Measurements from ENCODE around the gene LAMA4.

The LAMA4 gene

GRCh38 chr6:112193117-112193516, 61.2 kb downstream of the LAMA4 start:
- no peak for DNase-seq (ENCODE audit: low spot score)

- DNase-seq (ENCODE audit: low spot score): no peak
Measured at GRCh38 chr6:112191509-112192020, 62.8 kb downstream of the LAMA4 start.

DNA sequence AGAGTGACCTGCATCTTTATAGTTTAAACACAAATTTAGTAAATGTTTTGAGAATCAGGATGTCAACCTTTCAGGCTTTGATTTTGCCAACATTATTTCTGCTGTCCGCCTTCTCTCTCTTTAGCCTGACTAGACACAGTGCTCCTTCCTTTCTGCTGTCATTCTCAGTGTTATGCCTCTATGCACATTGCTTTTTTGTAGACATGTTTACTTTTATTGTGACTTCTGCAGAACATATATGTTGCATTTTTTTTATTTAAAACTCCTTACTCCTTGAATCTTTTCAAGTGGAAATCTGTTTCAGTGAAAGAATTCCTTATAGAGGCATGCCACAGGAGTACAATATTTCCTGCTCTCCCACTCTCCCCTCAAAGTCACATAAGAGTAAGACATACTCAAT, 64.2 kb downstream of the LAMA4 start:
- DNase-seq (ENCODE audit: low spot score): no peak

DNA sequence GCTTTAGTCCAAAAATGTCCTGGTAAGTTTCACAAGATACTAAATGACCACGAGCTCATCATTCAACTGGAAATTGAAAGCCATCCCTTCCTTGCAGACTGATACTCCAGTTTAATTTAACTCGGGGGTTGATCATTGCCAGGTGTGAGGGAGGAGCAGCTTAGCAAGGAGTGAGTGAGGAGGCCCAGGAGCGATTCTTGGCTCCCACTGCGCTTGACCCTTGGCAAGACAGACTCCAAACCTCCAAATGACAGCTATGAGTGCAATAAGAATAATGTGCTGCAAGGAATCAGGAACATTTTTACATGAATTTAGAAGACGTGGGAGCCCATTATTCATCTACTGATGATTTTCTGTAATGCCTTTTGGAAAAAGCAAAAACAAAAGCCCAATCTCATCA, 64.9 kb downstream of the LAMA4 start:
- DNase-seq (ENCODE audit: low spot score): no peak

DNA sequence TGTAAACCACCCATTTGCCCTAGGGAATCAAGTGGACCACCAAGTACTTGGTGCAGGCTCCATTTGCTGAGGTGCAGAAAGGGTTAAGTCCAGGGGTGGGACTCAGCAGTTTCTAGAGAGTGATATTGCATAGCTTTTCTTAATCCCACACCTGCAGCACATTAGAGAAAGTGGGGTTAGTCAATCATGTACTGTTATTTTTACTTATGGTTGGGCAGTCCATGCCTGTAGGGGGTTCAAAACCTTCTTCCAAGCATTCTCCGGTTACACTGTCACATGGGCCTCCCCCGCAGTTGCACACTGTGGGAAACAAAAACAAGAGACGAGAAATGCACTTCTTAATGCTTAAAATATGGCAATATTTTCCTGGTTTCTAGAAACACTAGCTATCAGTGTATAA, 65.5 kb downstream of the LAMA4 start:
- no peak for DNase-seq (ENCODE audit: low spot score)

- DNase-seq (ENCODE audit: low spot score): no peak
Measured at GRCh38 chr6:112187736-112188135, 66.6 kb downstream of the LAMA4 start.

DNA sequence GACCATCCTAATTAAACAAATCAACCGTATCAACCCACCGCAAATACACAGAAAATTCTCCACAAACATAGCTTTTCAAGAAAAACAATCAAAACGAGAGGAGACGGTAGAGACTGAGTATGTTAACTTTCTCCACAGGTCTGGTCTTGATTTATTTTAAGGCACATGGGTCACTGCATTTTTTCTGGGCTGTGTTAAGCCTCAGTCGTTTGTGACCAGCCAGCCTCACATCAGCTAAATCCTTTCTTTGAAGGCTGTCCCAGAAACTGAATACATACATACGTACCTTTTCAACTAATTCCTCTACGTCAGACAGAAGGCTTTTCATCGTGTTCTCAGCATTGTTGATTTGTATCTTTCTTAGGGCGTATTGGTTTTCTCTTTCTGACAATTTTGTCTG, 69.4 kb downstream of the LAMA4 start:
- DNase-seq (ENCODE audit: low spot score): no peak

DNA sequence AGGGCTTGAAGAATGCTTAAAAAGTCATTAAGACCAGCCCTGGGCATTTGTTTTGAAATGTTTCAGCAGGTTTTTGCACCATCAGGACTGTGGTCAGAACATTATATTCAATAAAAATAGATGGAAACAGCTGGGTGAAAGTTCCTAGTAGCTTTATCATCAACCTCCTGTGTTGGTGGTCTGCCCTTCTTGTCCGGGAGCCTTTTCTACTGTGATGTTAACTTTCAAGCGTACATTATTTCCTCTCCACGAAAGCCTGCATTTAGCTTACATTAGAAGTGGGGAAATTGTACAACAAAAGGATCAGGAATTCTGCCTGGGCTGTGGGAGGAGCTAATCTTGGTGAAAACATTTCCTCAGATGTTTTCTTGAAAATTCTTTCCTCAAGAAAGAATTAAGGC, 71.1 kb downstream of the LAMA4 start:
- DNase-seq (ENCODE audit: low spot score): no peak

DNA sequence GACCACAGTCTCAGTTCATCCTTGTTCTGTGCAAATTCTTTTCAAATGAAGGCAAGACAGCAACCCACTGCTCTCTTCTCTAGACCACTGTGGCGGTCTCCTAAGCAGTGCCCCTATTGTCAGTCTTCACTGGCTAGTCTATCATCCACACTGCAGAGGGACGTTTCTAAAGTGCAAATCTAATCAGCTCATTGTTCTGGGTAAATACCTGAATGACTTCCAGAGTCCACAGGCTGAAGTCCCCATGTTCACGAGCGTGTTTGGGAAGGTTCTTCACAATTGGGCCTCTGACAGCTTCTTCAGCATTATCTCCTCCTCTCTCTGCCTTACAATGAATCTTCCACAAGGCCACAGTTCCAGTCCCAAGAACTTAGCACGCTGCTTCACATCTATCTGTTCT, 73.2 kb downstream of the LAMA4 start:
- no peak for DNase-seq (ENCODE audit: low spot score)

DNA sequence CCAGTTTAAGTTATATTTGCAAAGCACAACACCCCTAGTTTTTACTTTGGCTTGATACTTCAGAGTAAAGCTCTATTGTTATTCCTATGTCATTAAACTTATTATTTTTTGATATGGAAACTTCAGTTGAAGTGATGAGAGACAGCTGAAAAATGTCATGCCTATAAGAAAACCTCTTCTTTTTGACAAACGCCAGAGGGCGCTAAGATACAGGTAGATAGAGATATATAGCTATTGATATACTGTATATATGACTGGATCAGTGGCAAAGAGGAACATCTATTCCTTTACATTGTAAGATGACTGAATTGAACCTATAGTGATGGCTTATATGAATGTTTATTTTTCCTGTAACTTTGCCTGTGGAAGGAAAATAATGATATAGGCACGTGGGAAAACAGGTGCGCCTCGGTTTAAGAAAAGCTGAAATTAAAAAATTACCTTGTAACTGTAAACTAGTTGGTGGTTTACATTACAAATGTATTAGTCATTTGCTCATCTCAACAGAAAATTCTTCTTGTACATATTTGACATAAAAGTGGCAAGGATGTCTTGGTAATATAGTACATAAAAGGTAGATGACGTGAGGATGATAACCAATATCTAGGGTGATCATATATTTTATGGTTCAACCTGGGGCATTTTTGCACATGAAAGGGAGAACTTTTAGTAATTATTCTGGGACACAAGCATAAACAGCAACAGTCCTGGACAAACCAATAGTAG, 74.1 kb downstream of the LAMA4 start:
- peak; percentile 71 for DNase-seq (ENCODE audit: low spot score)

DNA sequence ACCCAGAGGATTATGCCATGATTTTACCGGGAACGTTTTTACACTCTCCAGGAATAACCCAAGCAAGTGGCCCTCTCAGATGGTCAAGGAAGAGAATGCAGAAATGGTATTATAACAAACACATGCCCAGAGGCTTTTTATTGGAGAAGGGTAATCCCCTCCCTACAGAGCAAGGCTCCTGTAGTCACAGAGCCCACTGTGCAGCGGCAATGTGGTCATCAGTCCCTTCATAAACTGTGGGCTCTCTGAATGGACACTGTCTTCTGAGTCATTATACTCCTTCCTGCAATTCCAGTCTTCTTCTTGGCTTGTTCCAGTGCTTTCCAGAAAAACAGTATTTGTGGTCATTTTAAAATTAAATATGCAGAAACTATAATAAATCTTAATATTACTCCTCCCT, 74.7 kb downstream of the LAMA4 start:
- no peak for DNase-seq (ENCODE audit: low spot score)

DNA sequence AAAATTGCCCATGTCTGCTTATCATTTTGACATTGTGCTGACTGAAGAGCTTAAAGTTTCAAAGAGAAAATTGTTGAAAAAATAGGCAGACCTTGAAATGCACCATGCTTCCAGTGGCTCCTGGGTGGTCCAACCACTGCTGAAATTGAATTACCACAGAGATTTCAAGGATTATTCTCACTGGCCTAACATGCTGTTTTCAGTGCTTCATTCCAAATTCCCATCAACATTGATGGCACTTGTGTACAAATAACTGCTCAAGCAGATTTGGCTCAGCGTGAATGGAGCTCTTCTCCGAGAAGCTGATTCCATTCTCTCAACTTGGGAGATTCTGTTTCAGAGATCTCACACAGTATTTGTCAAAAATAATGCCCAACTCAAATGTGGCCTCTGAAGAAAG, 75.5 kb downstream of the LAMA4 start:
- no peak for DNase-seq (ENCODE audit: low spot score)

DNA sequence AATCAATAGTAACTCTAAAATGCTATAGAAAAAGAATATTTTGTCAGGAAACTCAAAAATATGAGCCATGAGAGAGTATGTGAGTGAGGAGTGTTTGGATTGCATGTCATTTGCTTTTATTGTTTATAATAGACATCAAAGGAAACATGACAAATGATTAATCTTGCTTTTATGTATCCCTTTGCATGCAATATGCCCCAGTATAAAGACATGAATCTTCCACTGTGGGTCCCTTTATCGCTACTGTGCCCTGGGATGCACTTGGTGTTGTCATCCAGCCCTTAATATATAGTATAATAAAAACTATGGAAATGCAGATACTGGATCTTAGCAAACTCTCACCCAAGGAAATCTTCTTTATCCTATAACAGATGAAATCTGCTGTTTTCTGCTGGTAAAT, 77.3 kb downstream of the LAMA4 start:
- no peak for DNase-seq (ENCODE audit: low spot score)

DNA sequence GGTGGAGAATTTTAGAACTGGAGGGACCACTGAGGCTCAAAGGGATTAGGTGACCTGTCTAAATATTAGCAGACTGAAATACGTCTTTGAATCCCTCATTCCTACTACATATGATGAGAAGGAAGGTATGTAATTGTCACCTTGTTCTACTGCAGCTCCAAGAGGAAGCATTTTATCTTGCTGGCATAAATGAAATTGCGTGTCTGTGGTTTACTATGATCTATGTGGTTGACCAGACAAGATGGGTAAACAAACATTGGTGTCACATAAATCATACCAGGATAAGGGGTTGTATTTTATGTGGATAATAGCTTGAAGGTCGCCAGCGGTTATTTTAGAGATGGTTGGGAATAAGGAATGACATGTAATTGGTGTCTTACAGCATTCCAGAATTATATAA, 78.2 kb downstream of the LAMA4 start:
- no peak for DNase-seq (ENCODE audit: low spot score)

DNA sequence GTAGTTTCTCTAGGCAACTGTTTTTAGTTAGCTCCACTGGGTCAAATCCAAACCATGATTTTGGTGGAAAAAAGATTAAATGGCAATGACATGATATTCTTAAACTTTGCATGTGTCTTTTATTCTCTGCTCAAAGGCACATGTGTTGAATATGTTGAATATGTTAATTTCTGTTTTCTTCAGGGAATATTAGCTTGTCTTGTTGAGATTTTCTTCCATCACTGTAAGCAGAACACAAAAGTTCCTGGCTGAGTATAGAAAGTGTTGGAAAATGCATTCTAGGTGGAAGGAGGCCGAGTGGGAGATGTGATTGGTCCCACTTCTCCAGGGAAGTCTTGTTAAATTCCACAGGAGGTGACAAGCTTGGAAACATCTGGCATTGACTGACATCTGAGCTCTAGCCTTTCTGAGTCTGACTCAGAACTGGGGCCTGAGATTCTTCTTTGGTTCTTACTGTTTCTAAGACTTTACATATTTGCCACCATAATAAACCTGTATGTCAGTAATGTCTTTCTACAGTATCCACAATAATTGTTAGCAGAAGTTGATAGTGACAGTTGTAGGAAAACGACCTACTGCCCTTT, 81.1 kb downstream of the LAMA4 start:
- no peak for DNase-seq (ENCODE audit: low spot score)

DNA sequence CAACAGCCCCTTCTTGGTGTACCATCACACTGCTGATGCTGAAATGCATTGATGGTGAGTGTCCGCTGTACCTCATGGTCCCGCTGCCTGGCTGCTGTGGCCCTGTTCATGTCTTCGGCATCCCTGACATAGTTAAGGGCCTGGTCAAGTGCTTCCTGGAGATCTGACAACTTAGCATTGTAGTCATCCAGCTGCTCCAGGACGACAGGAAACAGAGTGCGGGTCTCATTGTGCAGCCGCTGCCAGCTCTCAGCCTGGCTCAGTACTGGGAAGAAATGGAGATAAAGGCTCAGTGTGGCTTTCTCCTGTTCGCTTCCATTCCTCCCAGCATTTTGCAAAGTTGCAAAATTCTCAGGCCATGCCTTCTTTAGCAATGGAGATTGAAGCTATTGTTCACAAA, 81.8 kb downstream of the LAMA4 start:
- DNase-seq (ENCODE audit: low spot score): no peak

DNA sequence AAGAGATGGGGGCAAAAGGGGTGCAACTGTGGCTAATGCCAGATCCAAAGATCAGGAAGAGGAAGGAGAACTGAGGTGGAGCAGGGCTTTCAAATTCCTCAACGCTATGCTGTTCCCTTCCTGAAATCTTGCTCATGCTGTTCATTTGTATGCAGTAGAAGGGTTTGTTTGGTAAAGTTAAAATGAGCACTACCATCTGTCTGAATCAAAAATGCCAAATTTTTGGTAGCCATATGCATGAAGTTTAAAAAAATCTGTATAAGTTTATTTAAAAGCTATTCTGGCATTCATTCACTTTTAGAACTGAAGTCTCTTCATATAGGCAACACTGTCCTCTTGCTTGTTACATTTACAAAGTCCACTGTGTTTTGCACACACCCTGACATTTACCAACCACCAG, 84.8 kb downstream of the LAMA4 start:
- DNase-seq (ENCODE audit: low spot score): no peak

DNA sequence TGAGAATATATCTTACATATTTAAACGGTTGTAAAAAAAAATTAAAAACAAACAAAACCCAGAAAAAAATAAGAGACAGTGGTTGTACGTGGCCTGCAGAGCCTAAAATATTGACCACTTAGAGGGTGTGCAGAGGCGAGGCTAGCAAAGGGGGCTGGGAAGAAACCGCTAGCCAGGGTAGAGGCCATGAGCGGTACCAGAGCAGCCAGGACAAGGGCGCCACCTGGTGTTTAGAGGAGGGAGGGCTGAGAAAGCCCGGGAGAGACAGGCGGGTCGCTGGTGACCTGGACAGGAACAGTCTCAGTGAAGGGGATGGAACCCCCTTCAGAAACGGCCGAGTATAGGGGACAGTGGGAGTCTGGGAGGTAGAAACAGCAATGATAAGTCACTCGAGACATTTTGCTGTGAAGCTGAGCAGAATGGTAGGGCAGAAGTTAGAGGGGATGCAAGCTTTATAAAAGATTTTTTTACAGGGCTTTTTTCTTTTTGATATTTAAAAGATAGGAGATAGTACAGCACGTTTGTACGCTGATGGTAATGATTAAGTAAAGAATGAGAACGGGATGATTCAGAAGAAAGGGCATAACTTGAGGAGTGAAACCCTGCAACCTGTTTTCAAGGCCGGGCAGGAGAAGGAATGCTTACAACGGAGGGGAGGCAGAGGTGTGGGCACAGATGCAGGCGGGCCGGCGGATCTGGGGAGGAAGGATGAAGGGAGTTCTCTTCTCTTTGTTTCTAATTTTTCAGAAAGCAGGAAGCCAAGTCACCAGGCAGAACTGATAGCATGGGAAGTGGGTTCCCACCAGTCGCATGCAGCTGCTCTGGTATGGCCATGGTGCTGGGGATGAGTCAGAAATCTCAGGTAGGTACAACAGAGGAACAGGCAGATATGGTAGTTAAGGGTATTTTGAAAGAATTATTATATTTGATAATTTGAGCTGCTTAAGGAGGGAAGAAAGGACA, 90.8 kb downstream of the LAMA4 start:
- DNase-seq (ENCODE audit: low spot score): peak; percentile 71

DNA sequence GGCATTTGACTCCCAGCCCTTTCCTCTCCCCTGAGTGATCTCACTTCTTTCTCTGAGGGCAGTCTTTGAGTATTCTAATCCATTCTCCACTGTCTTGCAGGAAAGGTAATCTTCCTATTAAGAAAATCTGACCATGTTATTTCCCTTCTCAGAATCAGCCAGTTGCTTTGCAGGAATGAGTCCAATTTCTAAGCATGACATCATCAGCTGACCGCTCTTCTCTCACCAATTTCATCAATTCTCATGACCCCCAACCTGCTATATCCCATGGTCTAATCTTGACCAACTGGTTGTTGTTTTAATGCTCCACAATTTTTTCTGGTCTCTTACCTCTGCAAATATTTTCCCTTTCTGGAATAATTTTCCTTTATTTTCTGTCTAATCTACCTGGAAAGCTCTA, 93.6 kb downstream of the LAMA4 start:
- DNase-seq (ENCODE audit: low spot score): no peak

DNA sequence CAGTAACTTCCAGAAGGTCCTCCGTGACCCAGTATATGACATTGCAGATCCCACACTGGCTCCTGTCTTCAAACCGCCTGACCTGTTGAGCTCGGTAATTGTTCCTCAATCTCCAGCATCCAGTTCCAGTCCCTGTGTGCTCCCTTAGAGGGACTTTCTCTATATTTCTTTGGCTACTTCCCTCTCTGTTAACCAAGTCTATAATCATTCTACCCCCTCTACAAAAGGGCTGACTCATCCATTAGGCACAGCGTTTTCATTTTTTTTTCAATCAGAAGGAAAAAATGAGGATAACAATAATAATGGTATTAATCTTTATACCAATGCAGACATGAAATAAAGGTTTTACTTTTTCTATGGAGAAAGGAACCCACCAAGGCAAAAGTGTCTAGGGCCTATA, 97.7 kb downstream of the LAMA4 start:
- DNase-seq (ENCODE audit: low spot score): no peak

GRCh38 chr6:112155886-112156285, 98.5 kb downstream of the LAMA4 start:
- no peak for DNase-seq (ENCODE audit: low spot score)

GRCh38 chr6:112154711-112155110, 99.7 kb downstream of the LAMA4 start:
- DNase-seq (ENCODE audit: low spot score): no peak
